ENCODE data around the gene ALDH3A1.

Gene ALDH3A1

GRCh38 chr17:19755821-19756510 is 7.9 kb upstream of the ALDH3A1 start:
- Histone ChIP-seq H3K36me3 (ENCODE audit: control insufficient read depth, insufficient read depth, low read length) (no peaks in the 10 kb centered on the region), H3K4me3 (ENCODE audit: low read length) (no peak overlapping the region), H3K27me3 (ENCODE audit: control insufficient read depth, insufficient read depth, low read length) (peaks cover 2% of the 10 kb centered on the region), H3K9ac (ENCODE audit: low read length) (no peak overlapping the region), H3K4me1 (ENCODE audit: control insufficient read depth, insufficient read depth, low read length) (no peaks in the 10 kb centered on the region), H3K27ac (ENCODE audit: low read depth, low read length) (no peak overlapping the region)

GRCh38 chr17:19755392-19755791 is 7.3 kb upstream of the ALDH3A1 start:
- no peaks in the 10 kb centered on the region for H3K4me1 ChIP-seq (ENCODE audit: control insufficient read depth, insufficient read depth, low read length)
- no peak overlapping the region for H3K9ac ChIP-seq (ENCODE audit: low read length)
- no peaks in the 10 kb centered on the region for H3K36me3 ChIP-seq (ENCODE audit: control insufficient read depth, insufficient read depth, low read length)
- H3K27me3 ChIP-seq (ENCODE audit: control insufficient read depth, insufficient read depth, low read length): peaks cover 2% of the 10 kb centered on the region
- no peak overlapping the region for H3K27ac ChIP-seq (ENCODE audit: low read depth, low read length)
- H3K4me3 ChIP-seq (ENCODE audit: low read length): no peak overlapping the region

GRCh38 chr17:19753661-19754463 is 5.8 kb upstream of the ALDH3A1 start:
- Histone ChIP-seq H3K27me3 (ENCODE audit: control insufficient read depth, insufficient read depth, low read length) (no peaks in the 10 kb centered on the region), H3K27ac (ENCODE audit: low read depth, low read length) (no peak overlapping the region)

GRCh38 chr17:19753051-19753509 is 5.0 kb upstream of the ALDH3A1 start:
- peak overlapping the region; percentile 36 for H3K27ac ChIP-seq (ENCODE audit: low read depth, low read length)
- H3K4me1 ChIP-seq (ENCODE audit: control insufficient read depth, insufficient read depth, low read length): no peaks in the 10 kb centered on the region
- H3K4me3 ChIP-seq (ENCODE audit: low read length): no peak overlapping the region
- no peak overlapping the region for H3K9ac ChIP-seq (ENCODE audit: low read length)
- no peaks in the 10 kb centered on the region for H3K36me3 ChIP-seq (ENCODE audit: control insufficient read depth, insufficient read depth, low read length)
- no peaks in the 10 kb centered on the region for H3K27me3 ChIP-seq (ENCODE audit: control insufficient read depth, insufficient read depth, low read length)

More at GRCh38 chr17:19753661-19754463, 5.8 kb upstream of the ALDH3A1 start:
- no peak overlapping the region for H3K4me3 ChIP-seq (ENCODE audit: low read length)
- no peaks in the 10 kb centered on the region for H3K36me3 ChIP-seq (ENCODE audit: control insufficient read depth, insufficient read depth, low read length)
- no peak overlapping the region for H3K9ac ChIP-seq (ENCODE audit: low read length)
- no peaks in the 10 kb centered on the region for H3K4me1 ChIP-seq (ENCODE audit: control insufficient read depth, insufficient read depth, low read length)

GRCh38 chr17:19752216-19753050 is 4.3 kb upstream of the ALDH3A1 start:
- H3K4me1 ChIP-seq (ENCODE audit: control insufficient read depth, insufficient read depth, low read length): no peaks in the 10 kb centered on the region

GRCh38 chr17:19750835-19751234 is 2.7 kb upstream of the ALDH3A1 start:
- Histone ChIP-seq H3K4me3 (ENCODE audit: low read length) (no peak overlapping the region), H3K27ac (ENCODE audit: low read depth, low read length) (no peak overlapping the region), H3K36me3 (ENCODE audit: control insufficient read depth, insufficient read depth, low read length) (no peaks in the 10 kb centered on the region), H3K9ac (ENCODE audit: low read length) (no peak overlapping the region), H3K4me1 (ENCODE audit: control insufficient read depth, insufficient read depth, low read length) (no peaks in the 10 kb centered on the region), H3K27me3 (ENCODE audit: control insufficient read depth, insufficient read depth, low read length) (no peaks in the 10 kb centered on the region)

More at GRCh38 chr17:19752216-19753050, 4.3 kb upstream of the ALDH3A1 start:
- Histone ChIP-seq H3K27ac (ENCODE audit: low read depth, low read length) (peak overlapping the region; percentile 36), H3K9ac (ENCODE audit: low read length) (no peak overlapping the region), H3K4me3 (ENCODE audit: low read length) (no peak overlapping the region), H3K27me3 (ENCODE audit: control insufficient read depth, insufficient read depth, low read length) (no peaks in the 10 kb centered on the region), H3K36me3 (ENCODE audit: control insufficient read depth, insufficient read depth, low read length) (no peaks in the 10 kb centered on the region)

- H3K27me3 ChIP-seq (ENCODE audit: control insufficient read depth, insufficient read depth, low read length): no peaks in the 10 kb centered on the region
- H3K9ac ChIP-seq (ENCODE audit: low read length): no peak overlapping the region
- no peaks in the 10 kb centered on the region for H3K4me1 ChIP-seq (ENCODE audit: control insufficient read depth, insufficient read depth, low read length)
- no peak overlapping the region for H3K27ac ChIP-seq (ENCODE audit: low read depth, low read length)
- no peaks in the 10 kb centered on the region for H3K36me3 ChIP-seq (ENCODE audit: control insufficient read depth, insufficient read depth, low read length)
- H3K4me3 ChIP-seq (ENCODE audit: low read length): no peak overlapping the region
These were observed 2.0 kb upstream of the ALDH3A1 start for GRCh38 chr17:19750020-19750572.

GRCh38 chr17:19748807-19749193 is 702 bp upstream of the ALDH3A1 start:
- no peaks in the 10 kb centered on the region for H3K4me1 ChIP-seq (ENCODE audit: control insufficient read depth, insufficient read depth, low read length)
- no peak overlapping the region for H3K27ac ChIP-seq (ENCODE audit: low read depth, low read length)
- H3K9ac ChIP-seq (ENCODE audit: low read length): no peak overlapping the region
- H3K36me3 ChIP-seq (ENCODE audit: control insufficient read depth, insufficient read depth, low read length): no peaks in the 10 kb centered on the region
- H3K27me3 ChIP-seq (ENCODE audit: control insufficient read depth, insufficient read depth, low read length): no peaks in the 10 kb centered on the region
- H3K4me3 ChIP-seq (ENCODE audit: low read length): no peak overlapping the region

GRCh38 chr17:19747159-19747719 is 859 bp downstream of the ALDH3A1 start:
- H3K4me3 ChIP-seq (ENCODE audit: low read length): no peak overlapping the region
- H3K9ac ChIP-seq (ENCODE audit: low read length): no peak overlapping the region
- H3K36me3 ChIP-seq (ENCODE audit: control insufficient read depth, insufficient read depth, low read length): no peaks in the 10 kb centered on the region
- H3K27ac ChIP-seq (ENCODE audit: low read depth, low read length): no peak overlapping the region
- no peaks in the 10 kb centered on the region for H3K4me1 ChIP-seq (ENCODE audit: control insufficient read depth, insufficient read depth, low read length)
- H3K27me3 ChIP-seq (ENCODE audit: control insufficient read depth, insufficient read depth, low read length): no peaks in the 10 kb centered on the region

GRCh38 chr17:19746517-19746916 is 1.6 kb downstream of the ALDH3A1 start:
- H3K9ac ChIP-seq (ENCODE audit: low read length): no peak overlapping the region
- no peaks in the 10 kb centered on the region for H3K36me3 ChIP-seq (ENCODE audit: control insufficient read depth, insufficient read depth, low read length)
- H3K27me3 ChIP-seq (ENCODE audit: control insufficient read depth, insufficient read depth, low read length): no peaks in the 10 kb centered on the region
- no peak overlapping the region for H3K4me3 ChIP-seq (ENCODE audit: low read length)
- H3K27ac ChIP-seq (ENCODE audit: low read depth, low read length): no peak overlapping the region
- no peaks in the 10 kb centered on the region for H3K4me1 ChIP-seq (ENCODE audit: control insufficient read depth, insufficient read depth, low read length)

GRCh38 chr17:19744922-19745757 is 3.0 kb downstream of the ALDH3A1 start:
- Histone ChIP-seq H3K9ac (ENCODE audit: low read length) (no peak overlapping the region), H3K4me1 (ENCODE audit: control insufficient read depth, insufficient read depth, low read length) (no peaks in the 10 kb centered on the region), H3K27ac (ENCODE audit: low read depth, low read length) (no peak overlapping the region)

More at GRCh38 chr17:19744922-19745757, 3.0 kb downstream of the ALDH3A1 start:
- H3K4me3 ChIP-seq (ENCODE audit: low read length): peak overlapping the region; percentile 64
- H3K36me3 ChIP-seq (ENCODE audit: control insufficient read depth, insufficient read depth, low read length): no peaks in the 10 kb centered on the region
- H3K27me3 ChIP-seq (ENCODE audit: control insufficient read depth, insufficient read depth, low read length): no peaks in the 10 kb centered on the region

Measured in rectal smooth muscle tissue (tissue), 1 donor.